ENCODE results near the gene UTRN. TPM values are rescaled to one million over a fixed set of nuclear protein-coding genes. Genes with fewer than 3 reads are reported as not detected.
A peak's percentile ranks its signal among the peaks of the same experiment; 100 is the strongest.

UTRN gene
- polyA plus RNA-seq, 4 donors, result 136 to 157 (median 141) TPM

- no peak for DNase-seq (ENCODE audit: low read depth in 4 of 4, low spot score in 3 of 4)
These were observed 22.7 kb downstream of the UTRN start for GRCh38 chr6:144307880-144308279.

DNA sequence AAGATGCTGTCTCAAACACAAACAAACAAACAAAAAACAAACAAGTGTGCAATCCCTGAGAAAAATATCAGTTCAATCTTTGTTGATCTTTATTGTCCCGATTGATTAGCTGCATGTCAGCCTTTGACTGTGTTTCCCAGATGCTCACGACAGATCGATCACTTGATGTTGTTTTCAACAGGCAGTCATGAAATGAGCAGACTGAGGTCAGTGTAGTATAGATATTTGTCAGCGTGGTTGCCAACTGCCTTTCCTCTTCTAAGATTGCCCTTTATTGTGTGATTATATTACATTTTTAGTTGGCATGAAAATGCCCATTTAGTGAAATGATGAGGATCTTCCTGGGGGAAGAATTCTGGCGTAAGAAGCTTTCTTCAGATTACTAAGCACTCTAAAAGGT, 25.6 kb downstream of the UTRN start:
- no peak for DNase-seq (ENCODE audit: low read depth in 4 of 4, low spot score in 3 of 4)

GRCh38 chr6:144311361-144311760, 26.2 kb downstream of the UTRN start:
- no peak for DNase-seq (ENCODE audit: low read depth in 4 of 4, low spot score in 3 of 4)

GRCh38 chr6:144314003-144314485, 28.9 kb downstream of the UTRN start:
- DNase-seq (ENCODE audit: low read depth in 4 of 4, low spot score in 3 of 4), result peak in 2 of 4 donors; percentile 28 to 56

- no peak for DNase-seq (ENCODE audit: low read depth in 4 of 4, low spot score in 3 of 4)
These were observed 29.4 kb downstream of the UTRN start for GRCh38 chr6:144314562-144314961.

DNA sequence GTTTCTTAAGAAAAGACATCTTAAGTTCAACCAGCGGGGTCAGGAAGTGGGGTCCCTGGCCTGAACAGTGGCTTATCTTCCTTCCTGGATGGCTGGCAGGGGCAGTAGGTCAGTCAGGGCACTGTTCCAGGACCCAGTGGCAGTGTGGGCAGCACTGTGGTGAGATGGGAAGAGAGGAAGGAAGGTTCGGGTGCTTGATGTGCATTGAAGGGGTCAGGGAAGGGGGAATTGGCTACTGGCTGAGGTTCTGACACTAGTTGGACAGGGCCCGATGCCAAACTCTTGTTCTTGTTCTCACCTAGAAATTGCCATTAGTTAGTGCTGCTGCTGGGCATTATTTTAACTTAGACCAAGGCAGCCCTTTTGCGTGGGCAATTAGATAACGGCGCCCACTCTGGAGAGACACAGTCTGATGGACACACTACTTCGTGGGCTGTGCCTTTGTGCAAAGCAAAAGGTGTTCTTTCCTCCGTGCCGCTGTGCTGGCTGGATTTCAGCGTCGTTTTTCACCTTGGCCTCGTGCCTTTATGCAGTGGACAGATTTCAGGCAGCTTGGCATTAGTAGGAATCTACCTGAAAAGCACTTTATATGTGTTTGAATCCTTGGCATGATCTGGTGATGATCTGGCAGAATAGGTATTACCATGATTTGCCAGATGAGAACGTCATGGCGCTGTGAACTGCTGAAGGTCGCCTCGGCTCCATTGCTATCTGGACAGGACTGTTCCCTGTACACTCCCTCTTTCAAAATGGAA, 30.3 kb downstream of the UTRN start:
- DNase-seq (ENCODE audit: low read depth in 4 of 4, low spot score in 3 of 4), result no peak

- no peak for DNase-seq (ENCODE audit: low read depth in 4 of 4, low spot score in 3 of 4)
These were observed 31.1 kb downstream of the UTRN start for GRCh38 chr6:144315981-144316861.

GRCh38 chr6:144316862-144317195, 31.7 kb downstream of the UTRN start:
- DNase-seq (ENCODE audit: low read depth in 4 of 4, low spot score in 3 of 4), result no peak

- no peak for DNase-seq (ENCODE audit: low read depth in 4 of 4, low spot score in 3 of 4)
These were observed 32.6 kb downstream of the UTRN start for GRCh38 chr6:144317736-144318135.

- DNase-seq (ENCODE audit: low read depth in 4 of 4, low spot score in 3 of 4), result no peak
These were observed 34.1 kb downstream of the UTRN start for GRCh38 chr6:144319211-144319610.

GRCh38 chr6:144320741-144321140, 35.6 kb downstream of the UTRN start:
- DNase-seq (ENCODE audit: low read depth in 4 of 4, low spot score in 3 of 4), result no peak

DNA sequence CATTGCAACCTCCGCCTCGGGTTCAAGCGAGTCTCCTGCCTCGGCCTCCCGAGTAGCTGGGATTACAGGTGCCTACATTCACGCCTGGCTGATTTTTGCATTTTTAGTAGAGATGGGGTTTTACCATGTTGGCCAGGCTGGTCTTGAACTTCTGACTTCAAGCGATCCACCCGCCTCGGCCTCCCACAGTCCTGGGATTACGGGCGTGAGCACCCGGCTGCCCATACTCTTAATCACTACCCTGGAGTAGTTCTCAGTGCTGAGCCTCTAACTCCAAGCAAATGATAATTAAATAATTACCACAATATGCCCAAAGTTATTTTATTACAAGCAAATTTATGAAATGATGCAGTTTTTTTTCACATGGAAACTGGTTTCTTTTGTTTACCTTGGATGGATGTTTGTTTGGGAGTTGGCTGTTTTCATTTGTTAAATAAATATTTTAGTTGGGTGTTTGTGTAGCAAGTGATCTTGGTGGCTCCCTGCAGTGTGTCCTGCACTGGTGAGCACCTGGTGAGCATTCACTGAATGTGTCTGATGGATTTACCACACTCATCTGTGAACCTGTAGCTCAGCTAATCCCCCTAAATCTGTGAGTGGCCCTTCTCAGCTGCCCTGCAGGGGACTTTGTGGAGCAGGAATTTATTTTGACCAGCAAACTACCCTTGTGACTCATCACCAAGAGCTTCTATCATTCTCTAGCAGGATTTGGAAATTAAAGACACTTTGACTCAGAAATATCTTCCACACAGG, 36.9 kb downstream of the UTRN start:
- DNase-seq (ENCODE audit: low read depth in 4 of 4, low spot score in 3 of 4), result no peak

GRCh38 chr6:144325232-144325631, 40.1 kb downstream of the UTRN start:
- no peak for DNase-seq (ENCODE audit: low read depth in 4 of 4, low spot score in 3 of 4)

DNA sequence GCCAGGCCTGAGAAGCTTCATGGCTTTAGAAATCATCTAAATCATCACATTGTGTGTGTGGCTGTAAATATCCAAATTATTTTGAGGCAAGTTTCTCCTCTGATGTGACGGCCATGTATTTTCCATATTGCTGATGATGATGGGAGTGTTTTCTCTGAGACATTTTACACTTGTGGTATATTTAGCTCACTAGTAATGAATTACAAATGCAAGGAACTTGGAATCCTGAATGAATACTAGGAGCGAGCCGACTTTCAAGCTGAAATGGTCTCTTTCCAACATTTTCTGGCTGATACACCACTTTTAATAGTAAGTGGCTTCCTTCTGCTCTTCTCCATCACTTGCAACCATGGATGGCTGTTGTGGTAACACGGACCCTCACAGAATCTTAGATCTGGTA, 41.3 kb downstream of the UTRN start:
- DNase-seq (ENCODE audit: low read depth in 4 of 4, low spot score in 3 of 4), result no peak

GRCh38 chr6:144327081-144327480, 41.9 kb downstream of the UTRN start:
- DNase-seq (ENCODE audit: low read depth in 4 of 4, low spot score in 3 of 4), result no peak

DNA sequence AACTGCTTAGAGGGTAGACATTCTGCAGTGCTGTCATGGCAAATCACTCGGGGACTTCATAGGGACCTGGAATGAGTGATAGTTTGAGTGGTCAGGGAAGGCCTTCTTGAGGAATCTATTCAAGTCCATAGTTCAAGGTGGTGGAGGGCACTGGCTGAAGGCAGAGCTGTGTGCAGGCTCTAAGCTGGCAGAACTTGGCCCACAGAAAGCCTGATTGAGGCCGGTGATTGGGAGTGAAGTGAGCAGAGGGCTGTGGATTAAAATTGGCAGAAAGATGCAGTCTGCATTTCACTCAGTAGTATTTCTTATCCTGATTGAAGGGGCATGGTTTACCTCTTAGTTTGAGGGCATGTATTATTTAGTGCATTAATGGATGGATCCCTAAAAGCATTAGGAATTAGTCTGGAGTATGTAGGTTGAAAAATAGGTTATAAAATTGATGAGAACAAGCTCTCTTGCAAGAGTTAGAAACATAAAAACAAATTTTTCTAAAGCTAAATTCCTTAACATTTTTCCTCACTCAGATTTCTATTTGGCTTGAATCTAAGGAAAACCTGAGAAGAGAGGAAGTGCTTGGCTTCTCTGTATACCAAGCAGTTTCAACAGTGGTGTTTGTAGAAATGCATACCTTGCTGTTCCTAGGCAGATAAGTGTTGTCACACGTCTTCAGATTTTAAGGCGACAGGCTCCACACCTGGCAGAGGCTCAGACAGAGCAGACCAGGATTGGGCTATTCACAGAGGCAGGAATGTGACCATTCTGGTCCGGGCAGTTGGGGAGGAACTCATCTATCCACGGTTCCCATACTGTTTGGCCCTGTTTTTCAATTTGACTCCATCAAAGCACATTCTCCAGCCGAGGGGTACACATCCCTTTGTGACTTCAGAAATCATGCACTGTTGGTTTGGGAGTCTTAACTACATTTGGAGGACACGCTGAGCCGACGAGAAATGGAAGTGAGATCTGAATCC, 45.2 kb downstream of the UTRN start:
- no peak for DNase-seq (ENCODE audit: low read depth in 4 of 4, low spot score in 3 of 4)

- DNase-seq (ENCODE audit: low read depth in 4 of 4, low spot score in 3 of 4), result no peak
These were observed 46.4 kb downstream of the UTRN start for GRCh38 chr6:144331491-144331969.

GRCh38 chr6:144332177-144332576, 47.0 kb downstream of the UTRN start:
- DNase-seq (ENCODE audit: low read depth in 4 of 4, low spot score in 3 of 4), result no peak

DNA sequence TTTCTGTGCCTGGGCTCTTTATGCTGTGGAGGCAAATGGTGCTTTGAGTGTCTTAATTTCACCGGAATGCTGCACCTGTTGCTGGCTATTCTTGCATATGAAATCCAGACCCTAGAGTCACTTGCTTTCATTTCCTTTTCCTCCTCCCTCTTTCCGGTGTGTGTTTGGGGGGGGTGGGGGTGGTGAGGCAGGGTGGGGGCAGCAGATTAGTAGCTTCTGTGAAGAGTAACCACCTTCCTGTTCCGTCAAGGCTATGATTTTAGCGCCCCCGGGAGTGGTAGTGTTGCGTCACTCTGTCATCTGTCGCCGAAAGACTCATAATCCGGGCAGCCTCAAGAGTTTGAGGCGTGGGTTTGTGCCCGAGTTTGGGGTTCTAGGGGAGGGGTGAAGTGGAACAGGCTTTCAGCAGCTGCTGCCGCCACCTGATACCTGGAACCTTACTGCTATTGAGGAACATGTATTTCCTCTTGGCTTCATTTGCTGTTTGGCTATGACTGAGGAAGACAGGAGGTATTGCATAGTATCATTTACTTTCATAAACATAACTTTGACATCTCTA, 49.1 kb downstream of the UTRN start:
- DNase-seq (ENCODE audit: low read depth in 4 of 4, low spot score in 3 of 4), result no peak

Data from right renal pelvis (tissue), 4 donors.